ENCODE results near the gene OSBP2. TPM values are rescaled to one million over a fixed set of nuclear protein-coding genes. Genes with fewer than 3 reads are reported as not detected.

OSBP2 gene
- total RNA-seq, 4 donors from 2014 or later: 0.35 to 3.5 (median 1.8) TPM

- Histone ChIP-seq H3K36me3 (peaks cover 0 to 25% of the 10 kb centered on the region in 2 donors), H3K9me3 (no peaks in the 10 kb centered on the region), H3K27me3 (no peaks in the 10 kb centered on the region), H3K4me1 (peaks cover 0 to 31% (median 4%) of the 10 kb centered on the region in 3 donors), H3K27ac (peak within 1 kb of the TSS in 3 of 4 donors; percentile 70 to 76 (median 74)), H3K4me3 (peak within 1 kb of the TSS; percentile 42 to 79)
- WGBS, 2 donors (ENCODE audit: low coverage in 1 of 2): 0% methylated on average over 1 to 15 of the region's 77 CpGs
- peak; percentile 99 for ATAC-seq
- TF ChIP-seq POLR2AphosphoS5 (IDR thresholded peaks at IDR 0.05) (peak; percentile 52), EP300 (IDR thresholded peaks at IDR 0.05) (no peak), POLR2A (IDR thresholded peaks at IDR 0.05) (peak; percentile 44 to 53), CTCF (IDR thresholded peaks at IDR 0.05) (peak in 3 of 4 experiments; percentile 8 to 36 (median 35))
Observed at GRCh38 chr22:30667494-30668385, 26.9 kb upstream of the OSBP2 start, which contains the start of gene DUSP18. Gene DUSP18 (minus strand): TSS chr22:30667875. CDS start chr22:30664003, 3,872 bp downstream.

GRCh38 chr22:30668386-30668710, 26.3 kb upstream of the OSBP2 start:
- Histone ChIP-seq H3K27me3 (peaks cover under 1% of the 10 kb centered on the region), H3K4me1 (peaks cover 0 to 31% (median 4%) of the 10 kb centered on the region in 3 donors), H3K4me3 (peak overlapping the region; percentile 42 to 79), H3K27ac (peak overlapping the region in 3 of 4 donors; percentile 70 to 76 (median 74)), H3K36me3 (peaks cover 0 to 19% of the 10 kb centered on the region in 2 donors), H3K9me3 (no peaks in the 10 kb centered on the region)
- 4 to 30% methylated on average over 2 to 4 of the region's 10 CpGs for WGBS, 2 donors (ENCODE audit: low coverage in 1 of 2)
- TF ChIP-seq POLR2A (IDR thresholded peaks at IDR 0.05) (no peak), CTCF (IDR thresholded peaks at IDR 0.05) (no peak), EP300 (IDR thresholded peaks at IDR 0.05) (no peak), POLR2AphosphoS5 (IDR thresholded peaks at IDR 0.05) (no peak)
- ATAC-seq: no peak

- H3K27ac ChIP-seq: no peak overlapping the region
- H3K36me3 ChIP-seq: no peaks in the 10 kb centered on the region
- H3K27me3 ChIP-seq: peaks cover 22% of the 10 kb centered on the region
- TF ChIP-seq POLR2A (IDR thresholded peaks at IDR 0.05) (no peak), EP300 (IDR thresholded peaks at IDR 0.05) (no peak), CTCF (IDR thresholded peaks at IDR 0.05) (no peak)
- no peak overlapping the region for H3K4me3 ChIP-seq
- ATAC-seq: no peak
- peaks cover 0 to 21% (median 4%) of the 10 kb centered on the region in 3 donors for H3K4me1 ChIP-seq
- H3K9me3 ChIP-seq: no peaks in the 10 kb centered on the region
- 46 to 68% methylated on average over 2 to 3 of the region's 3 CpGs for WGBS, 2 donors (ENCODE audit: low coverage in 1 of 2)
Observed at GRCh38 chr22:30671071-30671470, 23.6 kb upstream of the OSBP2 start.

GRCh38 chr22:30673136-30673535, 21.5 kb upstream of the OSBP2 start:
- Histone ChIP-seq H3K27ac (no peak overlapping the region), H3K27me3 (peaks cover 29% of the 10 kb centered on the region), H3K4me1 (peaks cover 0 to 6% (median 4%) of the 10 kb centered on the region in 3 donors), H3K4me3 (no peak overlapping the region), H3K9me3 (no peaks in the 10 kb centered on the region), H3K36me3 (no peaks in the 10 kb centered on the region)
- ATAC-seq: no peak
- WGBS, 2 donors (ENCODE audit: low coverage in 1 of 2): 88 to 90% methylated on average over 3 of the region's 4 CpGs
- TF ChIP-seq POLR2AphosphoS5 (IDR thresholded peaks at IDR 0.05) (no peak), CTCF (IDR thresholded peaks at IDR 0.05) (no peak), EP300 (IDR thresholded peaks at IDR 0.05) (no peak), POLR2A (IDR thresholded peaks at IDR 0.05) (no peak)
